NCI-H2196 treated with DMSO at 0.1 percent for 48 hours (cell line): ENCODE data around the gene HIPK2.
"Not testable (repeated sequence)": the region's sequence is repeated elsewhere in the genome, so short reads cannot be mapped to it uniquely, and the experiment has no call there.

Experiments used
- DNase-seq: peaks from one replicate; lab custom pipeline; 2025; ENCODE audit not compliant: unreplicated experiment; lab: John Stamatoyannopoulos, UW

HIPK2 gene

DNA sequence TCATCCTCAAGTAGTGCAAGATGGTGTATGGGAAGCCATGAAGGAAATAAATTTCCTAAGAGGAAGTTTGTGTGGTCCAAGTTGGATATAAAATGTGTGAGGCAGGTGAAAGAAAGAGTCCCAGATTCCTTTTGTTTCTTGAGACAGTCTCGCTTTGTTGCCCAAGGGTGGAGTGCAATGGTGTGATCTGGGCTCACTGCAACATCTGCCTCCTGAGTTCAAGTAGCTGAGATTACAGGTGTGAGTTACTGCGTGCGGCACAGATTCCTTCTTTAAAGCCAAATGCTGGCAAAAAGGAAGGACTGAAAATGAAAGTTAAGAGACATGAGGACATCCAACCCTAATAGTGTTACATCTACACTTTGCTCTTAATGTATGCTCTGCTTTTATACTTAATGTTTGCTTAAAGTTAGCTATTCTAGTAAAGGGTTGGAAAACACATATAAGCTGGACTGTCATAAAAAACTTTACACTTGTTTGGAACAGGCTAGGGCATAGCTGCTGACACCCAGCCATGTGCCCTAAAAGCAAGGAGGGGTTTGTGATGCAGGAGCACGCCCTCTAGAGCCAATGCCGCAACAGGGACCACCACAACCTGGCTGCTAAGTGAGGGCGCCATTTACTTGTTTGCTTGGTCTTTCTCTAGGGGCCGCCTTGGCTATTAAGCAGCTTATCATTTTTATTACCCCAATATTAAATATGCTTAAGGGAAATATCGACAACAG is 219.8 kb downstream of the HIPK2 start:
- DNase-seq: no peak

DNA sequence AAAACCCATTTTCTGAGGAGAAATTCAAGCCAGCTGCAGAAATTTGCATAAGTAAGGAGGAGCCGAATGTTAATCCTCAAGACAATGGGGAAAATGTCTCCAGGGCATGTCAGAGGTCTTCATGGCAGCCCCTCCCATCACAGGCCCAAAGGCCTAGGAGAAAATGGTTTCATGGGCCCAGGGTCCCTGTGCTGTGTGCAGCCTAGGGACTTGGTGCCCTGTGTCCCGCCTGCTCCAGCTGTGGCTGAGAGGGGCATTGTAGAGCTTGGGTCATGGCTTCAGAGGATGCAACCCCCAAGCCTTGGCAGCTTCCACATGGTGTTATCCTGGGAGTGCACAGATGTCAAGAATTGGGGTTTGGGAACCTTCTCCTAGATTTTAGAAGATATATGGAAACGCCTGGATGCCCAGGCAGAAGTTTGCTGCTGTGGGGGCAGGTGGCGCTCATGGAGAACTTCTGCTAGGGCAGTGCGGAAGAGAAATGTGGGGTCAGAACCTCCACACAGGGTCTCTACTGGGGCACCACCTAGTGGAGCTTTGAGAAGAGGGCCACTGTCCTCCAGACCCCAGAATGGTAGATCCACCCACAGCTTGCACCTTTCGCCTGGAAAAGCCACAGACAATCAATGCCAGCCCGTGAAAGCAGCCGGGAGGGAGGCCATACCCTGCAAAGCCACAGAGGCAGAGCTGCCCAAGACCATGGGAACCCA is 223.7 kb downstream of the HIPK2 start:
- DNase-seq: not testable (repeated sequence)

DNA sequence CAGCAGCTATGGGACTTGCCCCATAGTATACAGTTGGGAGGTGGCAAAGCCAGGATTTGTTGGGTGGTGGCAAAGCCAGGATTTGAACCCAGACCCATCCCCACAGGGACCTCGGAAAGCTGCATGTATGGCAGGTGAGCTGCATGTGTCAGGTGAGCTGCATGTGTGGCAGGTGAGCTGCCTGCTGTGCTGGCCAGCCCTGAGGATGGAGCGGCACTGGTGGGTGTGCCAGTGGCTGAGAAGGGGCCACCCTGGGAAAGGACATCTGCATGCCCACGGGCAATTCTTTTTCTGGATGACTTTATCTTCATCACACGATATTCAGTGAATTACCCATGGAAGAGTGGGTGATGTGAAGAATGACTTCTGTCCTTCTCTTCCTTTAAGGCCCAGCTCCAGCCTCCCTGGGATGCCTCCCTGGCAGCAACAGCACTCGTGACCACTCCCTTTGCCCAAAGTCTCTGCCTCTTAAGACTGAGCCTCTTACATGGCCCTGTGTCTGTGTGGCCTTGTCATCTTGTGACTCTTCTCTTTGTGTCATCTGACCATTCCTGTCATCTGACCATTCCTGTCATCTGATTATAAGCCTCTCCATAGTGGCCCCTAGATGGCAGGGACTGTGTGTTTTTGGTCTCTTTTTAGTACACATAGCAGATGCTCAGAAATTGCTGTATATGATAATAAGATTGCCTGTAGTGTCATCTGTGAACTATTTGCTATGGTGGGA is 229.3 kb downstream of the HIPK2 start:
- DNase-seq: no peak

DNA sequence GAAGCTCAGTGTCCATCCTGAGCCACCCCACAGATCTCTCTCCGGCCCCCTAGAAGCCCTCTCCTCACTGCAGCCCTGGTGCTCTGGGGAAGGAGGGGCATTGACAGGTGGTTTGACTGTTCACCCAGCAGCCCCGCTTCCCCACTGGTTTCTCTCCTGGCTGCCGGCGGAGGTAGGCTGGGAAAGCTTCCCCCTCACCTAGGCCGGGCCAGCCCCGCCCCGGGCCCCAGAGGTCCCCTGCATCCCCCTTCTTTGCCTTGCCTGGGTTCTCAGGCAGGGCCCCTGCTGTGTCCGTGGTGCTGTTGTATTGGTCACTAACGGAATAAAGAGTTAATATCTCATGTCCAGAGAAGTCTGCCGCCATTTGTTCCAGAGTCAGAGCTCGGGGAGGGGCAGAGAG is 233.2 kb downstream of the HIPK2 start:
- no peak for DNase-seq

DNA sequence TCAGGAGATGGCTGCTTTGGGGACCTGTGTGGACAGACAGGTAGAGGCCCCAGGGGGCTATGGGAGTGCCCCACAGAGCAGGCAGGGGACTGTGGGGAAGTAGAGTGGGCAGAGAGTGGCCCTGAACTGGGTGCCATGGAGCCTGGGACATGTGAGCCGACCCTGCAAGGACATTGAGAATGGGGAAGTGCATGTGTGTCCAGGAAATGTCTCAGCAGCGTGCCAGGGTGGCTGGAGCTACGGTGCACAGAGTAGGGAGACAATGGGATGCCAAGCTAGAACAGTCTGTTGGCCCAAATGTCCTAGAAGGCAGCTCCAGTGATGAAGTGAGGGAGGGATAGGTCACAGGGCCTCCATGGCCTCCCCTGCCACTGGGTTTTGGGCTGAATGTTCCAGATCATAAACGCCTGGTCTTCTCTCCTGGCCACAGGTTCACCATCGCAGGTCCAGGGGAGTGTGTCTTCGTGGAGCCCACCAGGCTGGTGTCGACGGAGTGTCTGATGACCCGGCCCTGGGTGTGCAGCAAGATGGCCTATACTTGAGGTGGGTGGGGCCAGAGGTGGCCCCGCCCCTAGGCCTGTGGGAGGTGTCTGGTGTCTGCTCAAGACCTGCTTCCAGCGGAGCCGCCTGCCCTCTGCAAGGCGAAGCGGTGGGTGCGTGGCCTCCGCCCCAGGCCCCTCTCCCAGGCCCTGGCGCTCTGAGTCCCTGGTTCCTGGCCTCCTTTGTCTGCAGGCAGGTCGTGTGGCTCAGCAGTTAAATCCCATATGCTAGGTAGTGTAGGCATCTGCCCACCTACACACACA is 233.8 kb downstream of the HIPK2 start:
- DNase-seq: no peak

DNA sequence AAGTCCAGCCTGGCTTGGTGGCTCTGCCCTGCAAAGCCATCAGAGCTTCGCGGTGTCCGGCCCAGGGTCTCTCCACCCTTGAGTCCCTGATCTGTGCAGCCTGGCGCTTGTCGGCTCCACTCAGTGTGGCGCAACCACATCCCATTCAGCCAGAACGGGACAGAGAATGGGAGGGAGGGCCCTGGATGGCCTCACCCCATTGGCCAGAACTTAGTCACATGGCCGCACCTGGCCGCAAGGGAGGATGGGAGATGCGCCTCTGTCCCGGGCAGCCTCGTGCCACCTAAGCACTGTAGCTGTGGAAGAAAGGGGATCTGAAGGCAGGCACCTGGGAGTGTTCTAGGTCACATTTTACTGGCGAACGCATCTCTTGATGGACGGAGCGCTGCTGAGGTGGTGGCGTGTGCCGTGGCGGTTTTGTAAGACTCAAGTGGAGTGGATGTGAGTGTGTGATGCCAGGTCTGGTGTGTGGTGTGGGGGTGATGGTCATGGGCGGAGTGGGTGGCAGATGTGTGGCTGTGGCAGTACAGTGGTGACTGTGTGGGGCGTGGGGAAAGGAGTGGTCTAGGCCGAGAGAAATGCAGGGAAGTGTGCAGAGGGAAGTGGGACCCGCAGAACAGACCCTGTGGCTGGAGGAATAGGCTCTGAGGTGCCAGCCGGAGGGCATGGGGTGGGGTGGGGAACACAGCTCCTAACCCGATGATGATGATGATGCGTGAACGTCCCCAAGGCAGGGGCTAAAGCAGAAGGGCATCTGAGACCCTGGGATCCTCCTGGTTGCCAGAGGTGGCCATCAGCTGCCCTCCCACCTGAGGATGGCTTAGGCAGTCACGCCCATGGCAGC is 235.3 kb downstream of the HIPK2 start:
- no peak for DNase-seq

DNA sequence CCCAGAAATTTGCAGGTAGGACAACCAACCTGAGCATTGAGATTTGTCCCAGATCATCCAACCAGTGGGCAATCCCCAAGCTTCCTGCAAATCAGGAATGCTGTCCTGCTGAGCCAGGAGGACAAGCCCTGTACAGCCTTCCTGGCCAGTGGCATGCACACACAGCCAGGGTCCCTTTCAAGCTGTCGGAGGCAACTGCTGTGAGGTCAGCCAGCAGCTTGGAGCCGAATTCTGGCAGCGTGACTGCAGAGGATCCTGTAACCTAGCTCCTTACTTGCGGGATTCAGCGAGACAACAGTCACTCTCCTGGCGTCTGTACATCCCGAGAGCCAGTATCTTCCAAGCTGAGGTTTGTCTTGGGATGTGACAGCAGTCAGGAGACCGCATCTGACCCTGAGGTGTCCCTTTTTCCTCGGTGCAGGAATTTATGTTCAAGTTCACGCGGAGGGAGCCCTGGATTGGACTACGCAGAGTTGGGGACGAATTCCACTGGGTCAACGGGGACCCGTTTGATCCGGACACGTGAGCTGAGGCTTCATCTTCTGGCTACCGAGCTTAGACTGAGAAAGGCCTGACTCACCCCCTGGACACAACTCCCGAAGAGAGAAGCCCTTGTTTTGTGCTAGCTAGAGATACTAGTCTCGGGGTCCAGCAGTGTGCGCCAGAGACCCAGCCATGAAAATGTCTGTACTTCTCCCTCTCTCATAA is 236.0 kb downstream of the HIPK2 start:
- no peak for DNase-seq

DNA sequence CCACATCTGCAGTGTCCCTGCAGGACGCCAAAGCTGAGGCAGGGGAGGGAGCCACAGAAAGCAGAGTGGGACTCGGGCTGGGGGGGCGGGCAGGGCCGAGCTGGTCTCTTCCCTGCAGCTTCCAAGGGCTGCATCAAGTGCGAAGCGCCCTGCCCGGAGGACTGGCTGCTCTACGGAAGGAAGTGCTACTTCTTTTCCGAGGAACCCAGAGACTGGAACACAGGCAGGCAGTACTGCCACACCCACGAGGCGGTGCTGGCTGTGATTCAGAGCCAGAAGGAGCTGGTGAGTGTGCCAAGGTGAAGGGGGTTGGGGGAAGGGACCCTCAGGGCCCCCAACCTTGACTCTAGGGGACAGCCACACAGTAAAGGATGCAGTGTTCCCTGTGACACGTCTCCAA is 237.6 kb downstream of the HIPK2 start:
- DNase-seq: no peak

DNA sequence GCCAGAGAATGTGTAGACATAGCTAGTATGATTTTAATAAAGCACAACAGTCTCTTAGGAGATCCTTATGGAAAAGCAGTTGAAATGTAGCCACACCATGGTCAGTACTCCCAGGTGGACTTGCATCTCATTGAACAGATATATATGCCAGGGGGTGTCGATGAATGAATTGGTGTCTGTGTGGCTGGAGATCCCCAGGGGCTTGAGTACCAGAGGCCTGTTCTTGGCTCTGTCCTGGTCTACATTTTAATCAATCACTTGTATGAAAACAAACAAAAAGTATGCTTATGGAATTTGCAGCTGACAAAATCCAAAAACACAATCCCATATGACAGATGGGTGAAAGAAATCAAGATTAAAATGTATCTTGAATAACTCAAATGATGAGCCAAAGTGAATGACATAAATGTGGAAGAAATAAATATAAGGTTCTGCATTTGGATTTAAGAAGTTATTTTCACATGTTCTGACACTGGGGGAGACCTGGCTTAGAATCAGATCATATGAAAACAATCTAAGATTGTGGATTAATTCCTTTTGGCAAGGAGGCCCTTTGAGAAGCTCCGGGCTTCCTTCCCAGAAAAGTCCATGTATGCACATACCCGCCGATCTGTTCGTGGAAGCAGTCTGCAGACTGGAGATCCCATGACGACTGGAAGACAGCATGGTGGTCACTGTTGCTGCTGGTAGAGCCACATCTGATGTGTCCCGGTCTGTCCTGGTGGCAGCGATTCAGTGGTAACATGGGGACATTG is 238.7 kb downstream of the HIPK2 start:
- DNase-seq: no peak

DNA sequence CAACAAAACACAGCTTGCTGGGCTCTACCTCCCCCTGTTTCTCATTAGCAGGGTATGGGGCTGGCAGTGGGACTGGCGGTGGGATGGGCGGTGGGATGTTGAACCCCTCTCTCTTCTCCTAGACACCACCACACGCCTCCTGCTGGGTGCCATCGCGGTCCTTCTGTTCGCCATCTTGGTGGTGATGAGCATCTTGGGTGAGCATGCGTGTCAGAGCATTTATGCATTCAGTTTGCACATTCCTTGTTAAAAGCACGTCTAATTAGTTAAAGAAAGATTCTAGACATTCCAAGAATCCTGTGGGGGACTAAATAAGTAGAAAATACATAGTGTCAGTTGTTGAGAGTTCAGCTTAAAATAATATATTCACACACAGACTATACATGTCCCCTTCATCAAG is 241.6 kb downstream of the HIPK2 start:
- DNase-seq: no peak

DNA sequence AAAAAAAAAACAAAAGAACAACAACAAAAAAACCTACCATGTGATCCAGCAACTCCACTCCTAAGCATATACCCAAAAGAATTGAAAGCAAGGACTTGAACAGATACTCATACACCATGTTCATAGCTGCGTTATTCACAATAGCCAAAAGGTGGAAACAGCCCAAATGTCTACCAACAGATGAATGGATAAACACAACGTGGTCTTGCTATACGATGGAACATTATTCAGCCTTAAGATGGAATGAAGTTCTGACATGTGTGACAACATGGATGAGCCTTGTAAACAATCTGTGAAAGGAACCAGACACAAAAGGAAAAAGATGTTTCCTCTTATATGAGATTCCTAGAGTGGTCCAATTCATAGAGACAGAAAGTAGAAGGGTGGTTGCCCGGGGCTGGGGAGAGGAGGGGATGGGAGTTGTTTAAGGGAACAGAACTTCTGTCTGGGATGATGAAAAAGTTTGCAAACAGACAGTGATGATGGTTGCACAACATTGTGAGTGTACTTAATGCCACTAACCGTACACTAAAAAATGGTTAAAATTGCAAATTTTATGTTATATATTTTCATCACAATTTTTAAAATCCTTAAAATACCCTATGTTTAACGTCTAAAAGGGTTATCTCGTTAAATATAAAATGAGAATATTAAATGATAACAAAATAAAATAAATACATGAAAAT is 242.7 kb downstream of the HIPK2 start:
- DNase-seq: no peak

DNA sequence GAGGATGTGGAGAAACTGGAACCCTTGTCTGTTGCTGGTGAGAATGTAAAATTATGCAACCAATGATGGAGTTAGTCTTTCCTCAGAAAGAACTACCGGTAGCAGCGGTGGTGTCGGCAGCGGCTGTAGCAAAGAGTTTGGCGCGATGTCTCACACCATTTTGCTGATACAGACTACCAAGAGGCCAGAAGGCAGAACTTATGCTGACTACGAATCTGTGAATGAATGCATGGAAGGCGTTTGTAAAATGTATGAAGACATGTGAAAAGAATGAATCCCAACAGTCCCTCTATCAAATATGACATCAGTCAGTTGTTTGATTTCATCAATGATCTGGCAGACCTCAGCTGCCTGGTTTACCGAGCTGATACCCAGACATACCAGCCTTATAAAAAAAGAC is 243.7 kb downstream of the HIPK2 start:
- no peak for DNase-seq

DNA sequence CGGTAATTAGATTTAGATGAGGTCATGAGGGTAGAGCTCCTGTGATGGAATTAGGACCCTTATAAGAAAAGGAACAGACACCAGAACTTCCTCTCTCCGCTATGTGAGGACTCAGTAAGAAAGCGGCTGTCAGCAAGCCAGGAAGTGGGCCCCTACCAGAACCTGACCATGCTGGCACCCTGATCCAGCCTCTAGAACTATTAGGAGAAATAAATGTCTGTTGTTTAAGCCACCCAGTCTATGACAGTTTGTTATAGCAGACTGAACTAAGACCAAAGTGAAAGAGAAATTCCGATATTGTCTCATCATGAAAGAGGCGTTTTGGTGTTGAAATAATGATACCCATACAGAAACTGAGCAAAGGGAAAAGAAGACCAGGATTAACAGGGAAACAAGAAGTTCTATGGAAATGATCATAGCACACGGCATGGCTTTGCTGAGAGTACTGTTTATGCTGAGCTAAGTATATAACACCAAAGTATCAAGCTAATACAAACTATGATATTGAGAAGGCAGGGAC is 245.1 kb downstream of the HIPK2 start:
- DNase-seq: no peak

DNA sequence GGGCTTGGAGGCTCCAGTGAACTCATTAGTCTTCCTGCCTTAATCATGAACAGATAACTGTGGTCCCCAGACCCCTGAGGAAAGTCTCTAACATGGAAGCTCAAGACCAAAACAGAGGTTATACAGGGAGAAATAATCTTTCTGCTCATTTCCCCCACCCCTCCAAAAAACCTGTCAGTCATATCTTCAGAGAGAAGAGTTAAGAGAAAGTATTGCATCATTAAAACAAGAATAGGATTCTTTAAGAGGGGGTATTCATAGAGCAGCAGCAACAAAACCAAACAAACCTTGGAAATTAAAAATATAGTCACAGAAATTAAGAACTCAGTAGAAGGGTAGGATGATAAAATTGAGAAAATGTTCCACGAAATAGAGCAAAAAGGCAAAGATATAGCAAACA is 246.7 kb downstream of the HIPK2 start:
- no peak for DNase-seq

DNA sequence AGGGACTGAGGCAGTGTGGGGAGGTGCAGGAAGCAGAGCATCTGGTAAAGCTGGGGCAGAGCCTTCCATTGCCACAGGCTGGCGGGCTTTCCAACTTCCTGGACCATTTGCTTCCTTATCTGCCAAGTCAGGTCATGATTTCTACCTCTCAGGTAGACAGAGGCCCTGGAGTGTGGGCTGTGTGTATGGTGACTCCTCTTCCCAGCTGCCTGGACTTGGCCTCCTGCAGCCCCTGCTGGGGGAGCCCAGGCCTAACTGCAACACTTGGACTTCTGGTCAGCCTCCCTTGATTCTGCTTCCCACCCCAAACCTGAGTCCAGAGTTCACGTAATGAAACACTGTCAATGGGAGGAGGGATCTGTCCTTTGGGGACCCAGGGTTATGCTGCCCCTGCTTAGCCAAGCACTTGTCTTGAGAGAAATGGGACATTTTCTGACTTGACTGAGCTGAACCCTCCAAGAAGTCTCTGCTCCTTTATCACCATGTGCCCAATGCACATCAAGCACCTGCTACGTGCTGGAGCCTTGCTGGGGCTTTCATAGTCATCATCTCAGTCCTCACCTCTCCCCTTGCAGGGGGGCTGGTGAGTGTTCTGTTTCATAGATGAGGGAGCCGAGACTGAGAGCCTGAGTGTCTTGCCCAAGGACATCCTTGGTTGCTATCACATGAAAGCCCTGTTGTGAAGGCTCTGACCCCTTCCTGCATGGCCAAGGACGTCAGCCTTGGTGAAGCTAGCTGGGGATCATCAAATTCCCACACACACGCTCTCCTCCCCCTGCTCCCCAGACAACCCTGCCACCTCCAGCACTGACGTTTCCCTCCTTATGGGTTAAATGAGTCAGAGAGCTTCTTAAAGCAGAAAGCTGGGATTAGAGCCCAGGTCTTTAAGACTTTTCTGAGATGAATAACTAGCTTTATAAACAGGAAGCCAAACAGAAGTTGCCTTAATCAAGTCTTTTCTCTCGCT is 250.9 kb downstream of the HIPK2 start:
- DNase-seq: no peak

DNA sequence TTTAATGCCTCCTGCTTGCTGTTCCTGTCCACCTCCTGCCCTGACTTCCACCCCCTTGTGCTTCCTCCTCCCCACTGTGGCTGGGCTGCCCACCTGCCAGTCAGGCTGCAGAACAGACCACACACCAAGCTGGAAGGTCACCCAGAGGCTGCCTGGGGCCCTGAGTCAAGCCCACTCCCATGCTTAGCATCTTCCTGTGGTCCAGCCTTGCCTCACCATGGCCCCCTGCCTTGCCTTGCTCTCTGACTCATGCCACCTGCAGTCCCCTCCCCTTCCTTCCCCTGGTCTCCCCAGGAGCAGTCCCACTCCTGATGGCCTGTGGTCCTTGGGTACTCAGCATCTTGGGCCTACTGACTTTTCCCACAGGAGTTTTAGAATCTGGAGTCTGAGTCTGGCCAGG is 252.0 kb downstream of the HIPK2 start:
- DNase-seq: no peak

DNA sequence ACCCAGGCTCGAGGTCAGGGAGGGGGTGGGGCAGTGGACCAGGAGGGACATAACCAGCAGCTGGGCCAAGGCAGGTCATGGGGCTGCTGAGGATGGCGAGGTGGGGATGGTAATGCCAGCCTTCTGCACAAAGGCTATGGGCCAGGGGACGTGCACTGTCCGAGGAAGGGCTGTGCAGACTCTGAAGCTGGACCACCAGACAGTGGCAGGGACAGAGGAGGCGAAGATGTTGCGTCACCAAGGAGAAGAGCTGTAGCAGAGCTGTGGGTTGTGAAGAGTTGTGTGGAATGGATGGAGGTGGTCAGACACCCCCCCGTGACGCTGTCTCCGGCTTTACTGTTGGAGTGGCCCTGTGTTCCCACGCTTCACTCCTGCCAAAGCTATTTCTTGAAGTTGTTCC is 252.6 kb downstream of the HIPK2 start:
- DNase-seq: no peak
